Inflammatory macrophage treated with lipopolysaccharide for 1 hour (primary cell): ENCODE measurements around the gene RGS6.

Experiments used
- DNase-seq, 2 donors: peaks; one replicate each; pipeline ENCODE4 v3.0.0-alpha.2; 2020 to 2022

Gene RGS6

GRCh38 chr14:71947947-71948500 is 15.8 kb downstream of the RGS6 start:
- DNase-seq = no peak

DNA sequence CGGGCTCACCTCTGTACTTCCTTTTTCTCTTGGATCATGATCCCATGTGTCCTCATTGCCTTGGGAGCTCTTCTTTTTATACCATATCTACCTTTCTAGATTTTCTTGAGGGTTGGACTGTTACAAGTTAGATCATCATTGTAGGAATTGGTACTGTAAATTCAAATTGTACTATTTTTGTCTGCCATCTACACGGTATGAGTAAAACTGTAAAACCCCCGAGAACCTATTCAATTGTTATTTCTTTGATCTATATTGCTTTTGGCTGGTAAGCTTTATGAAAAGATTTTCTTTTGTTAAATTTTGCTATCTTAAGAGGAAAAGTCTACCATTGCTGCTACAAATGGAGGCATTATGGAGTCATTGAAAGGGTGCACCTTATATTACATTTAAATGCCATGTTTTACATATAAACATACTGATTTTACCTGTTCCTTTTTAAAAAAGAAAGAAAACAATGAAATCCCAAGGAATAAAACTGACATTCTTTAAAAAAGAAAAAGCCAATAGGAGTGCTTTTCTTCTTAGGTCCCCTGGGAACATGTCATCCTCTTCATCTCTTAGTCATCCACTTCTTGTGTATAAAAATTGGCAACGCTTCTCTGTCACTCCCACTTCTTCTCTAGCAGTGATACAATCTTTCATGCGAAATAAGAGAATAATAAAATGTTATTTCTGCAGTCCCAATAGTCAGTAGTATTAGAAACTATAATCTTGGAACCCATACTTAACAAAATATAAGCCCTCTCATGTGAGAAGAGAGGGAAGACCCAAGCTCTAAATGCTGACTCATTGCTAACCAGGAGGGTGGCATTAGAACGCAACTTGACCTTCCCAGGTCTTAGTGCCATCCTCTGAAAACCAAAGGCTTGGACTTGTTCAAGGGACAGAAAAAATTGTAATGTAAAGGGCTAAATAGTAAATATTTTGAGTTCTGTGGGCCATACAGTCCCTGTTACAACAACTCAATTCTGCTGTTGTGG is 20.4 kb downstream of the RGS6 start:
- DNase-seq = no peak

DNA sequence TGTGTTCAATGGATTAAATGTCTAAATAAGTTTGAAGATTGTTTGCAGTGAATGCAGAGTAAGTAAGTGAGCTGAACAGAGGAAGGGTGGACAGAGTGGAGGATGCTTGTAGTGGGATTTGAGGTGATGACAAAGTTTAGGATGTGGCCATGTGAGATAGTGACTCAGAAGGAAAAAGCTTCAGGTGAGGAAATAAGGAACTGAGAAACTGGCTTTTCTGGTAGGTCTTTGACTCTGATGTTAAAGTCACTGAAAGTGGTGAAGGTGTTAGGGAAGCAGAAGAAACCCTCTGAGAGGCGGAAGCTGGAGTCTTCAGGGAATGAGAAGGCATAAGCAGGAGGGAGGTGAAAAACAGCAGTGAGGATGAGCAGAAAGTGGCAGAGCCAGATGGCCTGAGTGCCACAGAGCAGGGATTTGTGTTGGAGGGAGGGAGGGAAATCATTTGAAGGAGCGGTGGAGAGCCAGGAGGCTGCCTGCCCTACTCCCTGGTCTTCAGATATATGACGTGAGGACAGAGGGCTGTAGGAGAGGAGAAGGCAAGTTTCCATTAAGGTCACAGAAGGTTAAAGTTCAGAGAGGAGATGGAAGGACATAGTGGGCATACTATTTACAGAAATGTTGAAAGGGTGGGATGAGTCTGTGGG is 24.8 kb downstream of the RGS6 start:
- DNase-seq = no peak

DNA sequence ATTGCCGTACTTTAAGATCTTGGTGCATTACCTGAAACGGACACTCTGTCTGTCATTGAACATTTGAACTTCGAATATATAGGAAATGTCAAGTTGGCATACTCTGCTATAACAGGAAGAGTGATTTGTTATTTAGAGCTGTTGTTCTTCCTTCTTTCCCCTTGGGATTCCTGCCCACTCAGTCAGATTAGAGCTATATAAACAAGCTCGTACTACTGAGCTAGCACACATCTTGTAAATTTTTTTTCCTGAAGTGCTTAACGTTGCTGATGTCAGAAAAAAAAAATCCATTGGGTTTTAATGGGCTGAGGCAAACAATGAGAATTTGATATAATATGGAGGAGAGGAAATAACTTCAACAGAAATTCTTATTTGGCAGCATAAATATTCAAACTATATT is 26.8 kb downstream of the RGS6 start:
- DNase-seq = no peak

- DNase-seq = no peak
Observed at GRCh38 chr14:71960494-71961353, 28.5 kb downstream of the RGS6 start.

DNA sequence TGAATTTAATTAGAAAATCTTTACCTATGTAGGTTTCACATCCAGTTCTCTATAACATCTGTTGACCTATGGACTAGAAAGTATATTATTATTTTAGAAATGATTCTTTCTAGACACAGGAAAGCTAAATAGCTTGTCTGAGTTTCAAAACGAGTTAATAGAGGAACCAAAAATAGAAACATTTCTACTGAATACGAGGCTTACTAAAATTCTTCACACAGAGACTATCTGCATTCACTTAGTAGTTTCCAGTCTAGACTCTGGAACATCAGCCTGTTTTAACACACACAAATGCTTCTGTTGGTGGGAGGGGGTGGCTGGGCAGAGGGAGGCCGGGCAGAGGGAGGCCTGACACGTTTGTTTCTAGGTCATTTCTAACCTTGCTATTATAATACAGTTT is 29.7 kb downstream of the RGS6 start:
- no peak for DNase-seq

- DNase-seq = no peak
Observed at GRCh38 chr14:71964716-71965115, 32.5 kb downstream of the RGS6 start.

DNA sequence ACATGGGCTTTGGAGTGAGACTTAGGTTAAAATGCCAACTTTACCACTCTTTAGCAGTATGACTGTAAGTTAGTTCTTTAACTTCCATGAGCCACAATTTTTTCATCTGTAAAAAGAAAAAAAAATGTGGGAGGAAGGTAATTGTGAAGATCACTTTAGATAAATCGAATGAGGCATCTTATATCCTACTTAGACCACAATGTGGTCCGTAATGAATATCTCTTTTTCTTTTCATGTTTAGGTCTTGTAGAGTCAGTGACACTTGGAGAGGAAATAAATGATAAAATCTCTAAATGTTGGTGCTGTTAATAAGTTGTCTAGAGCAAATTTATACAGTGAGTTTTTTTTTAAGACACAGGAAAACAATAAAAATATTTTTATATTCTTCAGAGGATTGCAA is 34.3 kb downstream of the RGS6 start:
- no peak for DNase-seq

- DNase-seq = no peak
Observed at GRCh38 chr14:71967704-71968103, 35.5 kb downstream of the RGS6 start.

DNA sequence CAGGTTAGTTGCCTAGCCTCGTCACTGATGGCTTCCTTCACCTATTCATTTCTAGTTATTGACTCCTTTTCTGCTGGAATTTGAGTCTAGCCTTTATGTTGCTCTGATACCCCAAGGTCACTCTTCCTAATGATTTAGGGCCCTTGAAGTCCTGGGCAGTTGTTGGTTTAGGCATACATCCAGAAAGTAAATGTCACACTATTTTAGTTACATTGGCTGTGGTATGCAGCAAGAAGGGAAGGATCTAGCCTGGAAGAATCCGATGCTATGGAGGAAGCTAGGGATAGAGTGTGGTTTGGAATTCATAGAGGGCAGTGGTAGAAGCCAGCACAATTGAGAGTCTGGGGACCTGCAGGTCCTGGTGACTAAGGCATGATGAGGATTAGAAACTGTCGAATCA is 38.0 kb downstream of the RGS6 start:
- DNase-seq = no peak

GRCh38 chr14:71985538-71986189 is 53.4 kb downstream of the RGS6 start:
- DNase-seq = no peak

GRCh38 chr14:71988476-71988875 is 56.2 kb downstream of the RGS6 start:
- DNase-seq = no peak

DNA sequence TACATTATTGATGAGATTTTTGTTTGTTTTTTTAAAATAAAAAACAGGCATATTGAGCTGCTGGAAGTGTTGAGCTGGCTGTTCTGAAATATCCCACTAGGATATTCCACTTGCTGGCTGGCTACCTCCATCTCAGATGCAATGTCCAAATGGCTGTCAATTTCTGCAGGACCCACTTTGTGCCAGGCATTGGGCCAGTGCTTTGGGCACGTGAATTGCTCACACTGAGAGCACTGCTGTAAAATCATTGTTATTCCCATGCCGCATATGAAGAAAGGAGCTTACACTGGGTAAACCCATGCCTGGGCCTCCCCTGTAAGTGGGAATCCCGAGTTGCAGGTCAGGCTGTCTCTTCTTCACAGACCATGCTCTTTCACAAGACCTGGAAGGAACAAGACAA is 56.7 kb downstream of the RGS6 start:
- no peak for DNase-seq

GRCh38 chr14:71994416-71994815 is 62.2 kb downstream of the RGS6 start:
- DNase-seq = no peak

DNA sequence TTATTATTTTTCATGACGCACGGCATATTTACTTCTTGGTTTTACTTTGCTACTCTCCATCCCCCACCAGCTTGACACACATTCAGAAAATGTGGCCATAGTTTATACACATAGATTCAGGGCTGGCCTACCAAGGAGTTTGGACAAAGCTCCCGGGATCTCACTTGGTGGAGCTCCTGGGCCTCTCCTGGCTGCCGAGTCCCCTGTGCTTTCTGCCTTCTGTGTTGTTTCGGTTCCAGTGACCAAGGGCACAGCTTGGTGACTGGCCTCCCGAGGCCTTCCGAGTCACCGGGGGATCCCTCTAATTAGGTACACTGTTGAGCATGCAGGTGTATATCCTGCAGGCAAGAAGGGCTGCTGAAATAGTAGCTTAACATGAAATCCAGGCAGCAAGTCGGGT is 63.5 kb downstream of the RGS6 start:
- DNase-seq = no peak

GRCh38 chr14:71996610-71997009 is 64.4 kb downstream of the RGS6 start:
- DNase-seq = peak in 1 of 2 donors; percentile 1

- no peak for DNase-seq
Observed at GRCh38 chr14:72000907-72001306, 68.7 kb downstream of the RGS6 start.

DNA sequence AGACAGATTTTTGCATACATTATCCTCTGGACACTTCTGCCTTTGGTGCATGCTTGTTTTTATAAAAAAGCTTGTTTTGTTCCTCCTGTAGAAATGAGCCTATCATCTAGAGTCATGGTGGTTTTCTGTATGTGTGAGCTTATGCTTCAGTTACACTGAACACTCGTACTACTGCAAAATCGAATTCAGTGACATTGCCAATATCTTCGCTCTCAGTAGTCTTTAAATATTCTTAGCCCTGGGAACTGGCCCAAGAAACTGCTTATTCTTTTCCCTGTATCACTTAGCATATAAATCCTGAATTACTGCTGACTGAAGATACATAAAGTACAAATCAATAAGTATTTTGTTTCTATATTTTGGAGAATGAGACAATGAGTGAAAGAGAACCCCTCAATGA is 70.5 kb downstream of the RGS6 start:
- DNase-seq = no peak

GRCh38 chr14:72008666-72009065 is 76.4 kb downstream of the RGS6 start:
- DNase-seq = no peak

DNA sequence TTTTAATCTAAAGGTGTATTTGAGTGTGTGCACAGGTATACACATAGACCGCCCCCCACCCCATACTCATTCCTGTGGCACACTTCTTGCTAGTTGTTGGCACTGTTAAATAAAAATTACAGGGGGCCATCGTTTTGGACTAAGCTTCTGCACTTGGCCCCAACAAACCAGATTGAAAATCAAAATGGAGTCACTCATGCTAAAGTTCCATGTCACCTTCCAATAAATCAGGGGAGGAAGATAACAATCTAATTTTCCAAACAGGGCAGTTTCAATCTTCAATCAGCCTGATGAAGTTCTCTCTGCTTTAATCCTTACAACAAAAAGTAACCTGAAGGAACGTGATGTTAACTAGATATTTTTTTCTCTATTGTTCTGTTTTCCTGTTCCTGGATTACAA is 78.2 kb downstream of the RGS6 start:
- DNase-seq = no peak

DNA sequence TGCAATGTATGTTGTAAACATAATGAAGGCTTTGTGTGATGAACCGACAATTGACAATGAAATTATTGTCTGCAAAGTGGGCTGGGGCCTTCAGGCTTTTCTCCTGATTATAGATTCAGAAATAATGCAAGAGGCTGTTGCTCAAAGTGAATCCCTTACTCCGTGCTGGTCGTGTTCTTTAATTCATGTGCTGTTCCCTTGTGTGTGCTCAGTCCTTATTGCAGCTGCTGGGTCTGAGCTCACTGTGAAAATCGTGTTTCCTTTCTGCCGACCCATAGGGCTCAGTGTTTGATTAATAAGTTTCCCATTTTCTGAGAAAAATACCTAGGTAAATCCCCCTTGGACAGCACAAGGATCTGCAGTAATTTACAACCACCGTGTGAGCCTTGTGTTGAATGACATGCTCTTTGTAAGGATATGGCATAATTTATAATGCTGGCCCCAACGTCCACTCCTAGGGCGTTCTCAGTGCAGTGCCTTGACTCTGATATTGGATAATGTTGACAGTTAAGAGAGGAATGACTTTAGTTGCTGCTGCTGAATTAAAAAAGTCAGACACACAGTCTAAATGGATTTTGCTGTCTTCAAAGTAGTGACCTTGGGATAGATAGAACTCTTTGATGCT is 81.6 kb downstream of the RGS6 start:
- DNase-seq = no peak

GRCh38 chr14:72014486-72014885 is 82.3 kb downstream of the RGS6 start:
- DNase-seq = no peak
